NT2/D1 (cell line): ENCODE measurements around the gene GPR161.

Experiments
- SUZ12 ChIP-seq: IDR thresholded peaks from 2 replicates; pipeline ENCODE4 v1.6.1; 2011; ENCODE audit not compliant: insufficient read length, insufficient read depth; ENCODE audit errors: extremely low read depth
- YY1 ChIP-seq: IDR thresholded peaks from 2 replicates; pipeline ENCODE4 v1.6.1; 2011; ENCODE audit not compliant: insufficient read length, insufficient read depth
- ZNF274 ChIP-seq: IDR thresholded peaks from 2 replicates; pipeline ENCODE4 v1.6.1; 2011; ENCODE audit warnings: mild to moderate bottlenecking, low read depth, low read length

DNA sequence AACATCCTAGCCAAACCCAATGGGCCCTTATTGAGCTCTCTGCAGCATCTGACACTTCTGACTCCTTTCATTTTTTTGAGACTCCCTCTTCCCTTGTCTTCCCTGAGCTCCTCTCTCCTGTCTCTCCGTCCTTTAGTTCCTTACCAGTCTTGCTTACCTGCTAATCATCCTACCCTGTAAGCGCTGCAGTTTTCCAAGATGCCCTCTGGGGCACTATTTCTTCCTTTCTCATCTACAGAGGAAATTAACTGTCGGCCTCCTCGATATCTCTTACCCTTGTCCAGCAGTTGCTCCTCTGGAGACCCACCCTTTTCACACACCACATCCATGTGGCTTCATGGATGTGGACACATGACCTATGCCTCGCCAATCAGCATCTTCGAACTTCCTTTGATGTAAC, 6.8 kb downstream of the GPR161 start:
- TF ChIP-seq ZNF274, result no peak
- no peak for TF ChIP-seq SUZ12
- no peak for TF ChIP-seq YY1
